Common myeloid progenitor, CD34-positive (primary cell): Measurements from ENCODE around the gene TBC1D3I.
"Not testable (repeated sequence)": the region's sequence is repeated elsewhere in the genome, so short reads cannot be mapped to it uniquely, and the experiment has no call there.

Source experiments
- CTCF ChIA-PET: fragments of 350-600 bp; sonication (Branson Sonifier 250); formaldehyde crosslinking; loops from one replicate; lab custom pipeline; 2021; ENCODE audit warnings: antibody characterized with exemption; lab: Charles Lee
- POLR2A ChIA-PET: fragments of 350-600 bp; sonication (Branson Sonifier 250); formaldehyde crosslinking; loops from one replicate; lab custom pipeline; 2021; ENCODE audit warnings: antibody characterized with exemption; lab: Charles Lee
- DNase-seq, 3 donors: peaks; one replicate each; pipeline versions ENCODE4 v3.0.0 to v3.0.0-alpha.2; 2013
- H3K27ac ChIP-seq, 2 experiments: 1 replicate in 1 of 2; 2 replicates in 1 of 2; pipeline ENCODE4 v1.7.0; 2013; ENCODE audit warnings: inconsistent platforms in 2 of 2, low read length in 2 of 2, mild to moderate bottlenecking in 2 of 2, low read depth in 1 of 2, moderate library complexity in 1 of 2; ENCODE audit not compliant: severe bottlenecking in 2 of 2, insufficient read depth in 1 of 2, poor library complexity in 1 of 2
- H3K27me3 ChIP-seq, 5 experiments: replicated peaks in 2 of 5; 1 replicate in 3 of 5; 2 replicates in 2 of 5; pipeline versions ENCODE4 v1.6.1 to v1.7.0; 2013; ENCODE audit warnings: low read length in 4 of 5, mild to moderate bottlenecking in 2 of 5, moderate library complexity in 2 of 5, inconsistent platforms in 1 of 5; ENCODE audit not compliant: insufficient read depth in 5 of 5, control insufficient read depth in 4 of 5
- H3K36me3 ChIP-seq, 4 experiments: 1 replicate in 2 of 4; 2 replicates in 2 of 4; pipeline versions ENCODE4 v1.6.1 to v1.7.0; 2013; ENCODE audit warnings: low read length in 3 of 4, control low read depth in 1 of 4, mild to moderate bottlenecking in 1 of 4; ENCODE audit not compliant: control insufficient read depth in 4 of 4, insufficient read depth in 4 of 4
- H3K4me1 ChIP-seq, 4 experiments: 1 replicate in 3 of 4; 2 replicates in 1 of 4; pipeline versions ENCODE4 v1.6.1 to v1.7.1; 2013; ENCODE audit warnings: low read length in 3 of 4, mild to moderate bottlenecking in 3 of 4, control low read depth in 1 of 4, inconsistent platforms in 1 of 4, moderate library complexity in 1 of 4; ENCODE audit not compliant: control insufficient read depth in 4 of 4, insufficient read depth in 4 of 4; ENCODE audit errors: control extremely low read depth in 1 of 4
- H3K4me3 ChIP-seq, 7 experiments: 1 replicate in 4 of 7; 2 replicates in 3 of 7; pipeline versions ENCODE4 v1.5.1 to v1.7.0; 2013; ENCODE audit warnings: mild to moderate bottlenecking in 7 of 7, low read length in 6 of 7, moderate library complexity in 6 of 7, inconsistent platforms in 2 of 7, low read depth in 2 of 7, control low read depth in 1 of 7; ENCODE audit not compliant: insufficient read depth in 4 of 7, control insufficient read depth in 1 of 7; ENCODE audit errors: extremely low read depth in 1 of 7
- H3K9me3 ChIP-seq, 5 experiments: 1 replicate in 4 of 5; 2 replicates in 1 of 5; pipeline versions ENCODE4 v1.6.1 to v1.7.1; 2013; ENCODE audit warnings: low read length in 4 of 5, mild to moderate bottlenecking in 2 of 5, inconsistent platforms in 1 of 5, low read depth in 1 of 5, moderate library complexity in 1 of 5; ENCODE audit not compliant: control insufficient read depth in 4 of 5, insufficient read depth in 2 of 5; ENCODE audit errors: control extremely low read depth in 1 of 5
- WGBS: methylation state at CpG from one replicate; pipeline ENCODE4 v1.1.5; 2013; ENCODE audit not compliant: insufficient coverage; 5-methylcytosine and 5-hydroxymethylcytosine counted together

Gene TBC1D3I

DNA sequence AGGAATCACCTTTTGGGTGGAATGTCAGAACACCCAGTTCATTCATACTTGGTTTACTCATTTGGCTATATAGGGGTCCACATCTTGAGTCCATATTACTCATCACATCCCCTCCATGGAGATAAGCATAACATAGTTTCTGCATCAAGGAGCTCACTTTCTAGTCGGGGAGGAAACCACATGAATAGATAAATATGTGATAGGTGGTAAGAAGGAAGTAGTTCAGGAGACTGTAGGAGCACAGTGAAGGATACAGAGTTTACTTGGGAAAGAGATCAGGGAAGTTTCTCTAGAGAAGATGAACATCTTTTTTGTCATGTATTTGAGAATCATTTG, 57.9 kb downstream of the TBC1D3I start:
- H3K36me3 ChIP-seq, H3K27ac ChIP-seq, POLR2A ChIA-PET, H3K4me3 ChIP-seq, H3K27me3 ChIP-seq, CTCF ChIA-PET, H3K9me3 ChIP-seq: not testable (repeated sequence)
- peaks cover 21 to 54% (median 34%) of the 10 kb centered on the region in 4 experiments for H3K4me1 ChIP-seq
- peak in 1 of 3 donors; percentile 55 for DNase-seq
- WGBS = 25% methylated on average over 1 of the region's 1 CpG

DNA sequence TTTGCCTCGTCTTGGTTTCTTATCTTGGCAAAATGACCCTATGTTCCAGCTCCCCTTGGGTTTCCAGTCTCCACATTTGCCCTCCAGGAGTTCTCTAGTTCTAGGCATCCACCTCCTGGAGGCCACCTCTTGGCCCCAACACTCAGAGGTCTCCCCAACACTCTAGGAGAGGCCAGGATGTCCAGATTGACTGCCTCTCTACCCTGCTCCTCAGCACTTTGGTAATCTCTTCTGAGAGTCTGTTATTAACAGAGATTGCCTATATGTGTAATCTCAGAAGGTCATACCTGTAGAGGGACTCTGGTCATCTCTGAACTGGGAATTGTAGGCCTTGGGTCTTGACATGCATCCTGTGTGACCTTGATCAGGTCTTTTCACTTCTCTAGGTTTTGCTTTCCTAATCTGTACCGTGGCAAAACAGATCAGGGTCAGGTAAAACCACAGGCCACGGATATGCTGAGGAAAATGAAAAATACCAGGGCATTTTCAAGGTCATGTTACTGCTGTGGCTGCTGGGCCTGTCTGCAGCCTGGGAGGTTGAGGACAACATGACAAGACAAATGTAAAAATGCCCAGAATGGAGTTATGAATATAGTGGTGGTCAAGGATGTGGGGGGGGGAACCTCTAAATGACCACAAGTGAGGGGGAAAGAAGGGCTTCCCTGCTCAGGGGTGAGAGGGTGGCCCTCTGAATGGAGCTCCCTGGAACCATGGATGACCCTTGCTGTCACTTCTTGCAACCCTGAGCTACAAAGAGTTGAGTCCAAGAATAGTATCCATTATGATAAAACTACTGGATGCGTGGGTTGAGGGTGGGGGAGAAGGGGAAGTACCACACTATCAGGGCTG, 58.5 kb downstream of the TBC1D3I start:
- CTCF ChIA-PET = no interaction called here
- H3K36me3 ChIP-seq = no peaks in the 10 kb centered on the region
- no peak for DNase-seq
- H3K4me3 ChIP-seq = no peak overlapping the region
- H3K4me1 ChIP-seq = peaks cover 19 to 56% (median 33%) of the 10 kb centered on the region in 4 experiments
- no peak overlapping the region for H3K27ac ChIP-seq
- 90% methylated on average over 3 of the region's 4 CpGs for WGBS
- H3K9me3 ChIP-seq = no peaks in the 10 kb centered on the region
- H3K27me3 ChIP-seq = no peaks in the 10 kb centered on the region
- POLR2A ChIA-PET = interaction anchor here (0.6 kb wide), 1 partner anchor 77 kb away, joined by 3 read pairs; no protein-coding TSS in a partner anchor

DNA sequence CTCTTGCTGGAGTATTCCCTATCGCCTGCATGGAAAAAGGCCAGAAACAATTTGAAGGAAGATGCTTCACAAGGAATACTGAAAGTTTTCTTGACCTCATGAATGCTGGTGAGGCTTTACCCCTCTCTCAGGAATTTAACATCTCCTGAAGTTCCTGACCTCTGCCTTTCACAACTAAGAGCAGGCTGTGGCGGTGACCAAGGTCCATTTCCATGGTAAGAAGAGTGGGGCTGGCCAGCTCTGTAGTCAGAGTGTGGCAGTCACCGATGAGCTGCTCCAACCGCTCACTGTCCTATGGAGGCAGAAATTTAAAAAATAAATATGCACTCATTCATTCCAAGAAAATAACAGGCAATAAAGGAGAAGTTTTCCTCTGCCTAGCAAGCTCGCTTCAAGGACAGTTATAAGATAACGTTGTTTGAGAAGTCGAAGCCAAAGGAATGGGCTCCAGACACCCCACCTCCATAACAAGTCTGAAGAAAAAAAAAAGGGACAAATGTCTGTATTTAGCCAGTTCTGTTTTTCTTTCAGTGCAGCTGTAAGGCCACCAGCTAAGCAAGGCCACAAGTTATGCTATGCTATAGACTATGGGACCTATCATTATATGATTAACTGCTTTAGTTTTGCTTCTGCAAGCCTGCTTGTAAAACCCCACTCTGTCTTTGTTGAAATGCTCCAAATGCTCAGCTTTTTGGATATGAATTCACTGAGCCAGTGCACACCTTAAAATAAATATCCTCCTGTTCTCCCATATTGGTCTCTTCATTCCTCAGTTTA, 59.5 kb downstream of the TBC1D3I start:
- ChIA-PET POLR2A (interaction anchor here (0.6 kb wide), 1 partner anchor 77 kb away, joined by 3 read pairs; no protein-coding TSS in a partner anchor), CTCF (no interaction called here)
- 96% methylated on average over 6 of the region's 7 CpGs for WGBS
- no peak overlapping the region for H3K27ac ChIP-seq
- no peaks in the 10 kb centered on the region for H3K9me3 ChIP-seq
- peaks cover 13 to 48% (median 25%) of the 10 kb centered on the region in 4 experiments for H3K4me1 ChIP-seq
- H3K27me3 ChIP-seq = no peaks in the 10 kb centered on the region
- DNase-seq = peak in 1 of 3 donors; percentile 24
- no peaks in the 10 kb centered on the region for H3K36me3 ChIP-seq
- no peak overlapping the region for H3K4me3 ChIP-seq
